ENCODE results near the gene PTGER1. TPM values are rescaled to one million over a fixed set of nuclear protein-coding genes. Genes with fewer than 3 reads are reported as not detected.

The PTGER1 gene
- total RNA-seq, 1 donor from 2014 or later, result 0.34 TPM

DNA sequence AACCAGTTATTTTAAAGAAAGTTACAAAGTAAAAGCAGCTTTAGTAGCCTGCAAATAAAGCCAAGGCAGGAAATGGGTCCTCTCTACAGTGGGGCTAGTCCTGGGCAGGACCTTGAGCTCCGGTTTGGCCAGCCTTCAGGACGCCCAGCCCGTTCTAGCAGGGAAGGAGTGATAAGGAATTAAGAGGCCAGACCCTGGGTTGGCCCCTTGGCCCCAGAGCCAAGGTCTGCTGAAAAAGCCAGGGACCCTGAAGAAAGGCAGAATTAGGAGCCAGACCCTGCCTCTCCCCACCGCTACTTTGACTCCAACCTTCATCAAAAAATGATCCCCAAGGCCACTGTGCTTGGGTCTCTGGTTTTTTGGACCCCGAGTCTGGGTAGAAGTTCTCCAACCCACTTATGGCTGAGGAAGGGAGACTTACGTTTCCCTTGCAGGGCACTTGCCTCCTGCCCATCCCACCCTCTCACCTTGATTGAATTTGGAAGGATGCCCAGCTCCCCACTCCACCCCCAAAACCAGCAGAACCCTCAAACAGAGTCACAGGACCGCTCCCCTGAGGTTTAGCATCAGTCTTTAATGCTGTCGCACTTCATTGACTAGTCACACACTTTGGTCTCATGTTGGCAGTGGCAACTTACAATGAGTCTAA, 39.2 kb upstream of the PTGER1 start:
- TF ChIP-seq, protein P1, sequence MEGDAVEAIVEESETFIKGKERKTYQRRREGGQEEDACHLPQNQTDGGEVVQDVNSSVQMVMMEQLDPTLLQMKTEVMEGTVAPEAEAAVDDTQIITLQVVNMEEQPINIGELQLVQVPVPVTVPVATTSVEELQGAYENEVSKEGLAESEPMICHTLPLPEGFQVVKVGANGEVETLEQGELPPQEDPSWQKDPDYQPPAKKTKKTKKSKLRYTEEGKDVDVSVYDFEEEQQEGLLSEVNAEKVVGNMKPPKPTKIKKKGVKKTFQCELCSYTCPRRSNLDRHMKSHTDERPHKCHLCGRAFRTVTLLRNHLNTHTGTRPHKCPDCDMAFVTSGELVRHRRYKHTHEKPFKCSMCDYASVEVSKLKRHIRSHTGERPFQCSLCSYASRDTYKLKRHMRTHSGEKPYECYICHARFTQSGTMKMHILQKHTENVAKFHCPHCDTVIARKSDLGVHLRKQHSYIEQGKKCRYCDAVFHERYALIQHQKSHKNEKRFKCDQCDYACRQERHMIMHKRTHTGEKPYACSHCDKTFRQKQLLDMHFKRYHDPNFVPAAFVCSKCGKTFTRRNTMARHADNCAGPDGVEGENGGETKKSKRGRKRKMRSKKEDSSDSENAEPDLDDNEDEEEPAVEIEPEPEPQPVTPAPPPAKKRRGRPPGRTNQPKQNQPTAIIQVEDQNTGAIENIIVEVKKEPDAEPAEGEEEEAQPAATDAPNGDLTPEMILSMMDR (IDR thresholded peaks at IDR 0.05; ENCODE audit: unreplicated experiment), result no peak
- H3K27me3 Mint-ChIP-seq, result no peaks in the 10 kb centered on the region
- H3K9me3 Mint-ChIP-seq (ENCODE audit: low read depth), result no peaks in the 10 kb centered on the region
- H3K4me3 Mint-ChIP-seq (ENCODE audit: low read depth), result peak overlapping the region; percentile 66
- DNase-seq (ENCODE audit: low spot score, unreplicated experiment), result no peak
- H3K36me3 Mint-ChIP-seq (ENCODE audit: insufficient read depth), result peaks cover 20% of the 10 kb centered on the region
- peaks cover 37% of the 10 kb centered on the region for H3K4me1 Mint-ChIP-seq (ENCODE audit: low read depth)
- peak overlapping the region; percentile 41 for H3K27ac Mint-ChIP-seq

DNA sequence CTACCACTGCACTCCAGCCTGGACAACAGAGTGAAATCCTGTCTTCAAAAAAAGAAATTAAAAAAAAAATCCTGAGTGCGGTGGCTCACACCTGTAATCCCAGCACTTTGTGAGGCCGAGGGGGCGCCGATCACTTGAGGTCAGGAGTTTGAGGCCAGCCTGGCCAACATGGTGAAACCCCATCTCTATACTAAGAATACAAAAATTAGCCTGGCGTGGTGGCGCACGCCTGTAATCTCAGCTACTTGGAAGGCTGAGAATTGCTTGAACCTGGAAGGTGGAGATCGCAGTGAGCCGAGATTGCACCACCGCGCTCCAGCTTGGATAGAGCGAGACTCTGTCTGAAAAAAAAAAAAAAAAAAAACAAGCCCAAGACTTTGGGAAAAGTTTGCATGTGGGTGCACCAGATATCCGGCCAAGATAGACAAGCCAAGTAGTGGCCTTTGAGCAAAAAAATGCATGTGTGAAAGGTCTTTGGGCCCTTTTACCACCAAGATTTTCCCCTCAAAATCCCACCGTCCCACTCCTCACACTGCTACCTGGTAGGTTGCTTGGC, 37.3 kb upstream of the PTGER1 start:
- no peak overlapping the region for H3K4me3 Mint-ChIP-seq (ENCODE audit: low read depth)
- no peak for DNase-seq (ENCODE audit: low spot score, unreplicated experiment)
- H3K27me3 Mint-ChIP-seq, result no peaks in the 10 kb centered on the region
- TF ChIP-seq, protein P1 (IDR thresholded peaks at IDR 0.05; ENCODE audit: unreplicated experiment), result no peak
- H3K27ac Mint-ChIP-seq, result no peak overlapping the region
- peaks cover 42% of the 10 kb centered on the region for H3K4me1 Mint-ChIP-seq (ENCODE audit: low read depth)
- peaks cover 20% of the 10 kb centered on the region for H3K36me3 Mint-ChIP-seq (ENCODE audit: insufficient read depth)
- no peaks in the 10 kb centered on the region for H3K9me3 Mint-ChIP-seq (ENCODE audit: low read depth)

DNA sequence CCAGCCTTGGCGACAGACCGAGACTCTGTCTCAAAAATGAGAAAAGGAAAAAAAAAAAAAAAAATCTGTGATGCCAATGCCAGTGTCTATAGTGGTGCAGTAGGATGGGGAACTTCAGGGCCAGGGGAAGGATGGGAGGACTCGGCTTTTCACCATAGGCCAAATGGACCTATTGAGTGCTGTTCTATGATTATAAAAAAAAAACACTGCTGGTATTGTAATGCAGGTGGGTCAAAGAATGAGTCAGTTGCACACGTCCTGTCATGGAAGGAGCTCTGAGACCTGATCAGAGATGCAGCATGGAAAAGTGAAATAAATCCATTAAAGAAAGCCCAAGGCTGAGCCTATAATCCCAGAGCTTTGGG, 36.1 kb upstream of the PTGER1 start:
- Mint-ChIP-seq H3K27me3 (no peaks in the 10 kb centered on the region), H3K27ac (peak overlapping the region; percentile 93), H3K36me3 (ENCODE audit: insufficient read depth) (peaks cover 16% of the 10 kb centered on the region), H3K9me3 (ENCODE audit: low read depth) (no peaks in the 10 kb centered on the region), H3K4me3 (ENCODE audit: low read depth) (no peak overlapping the region), H3K4me1 (ENCODE audit: low read depth) (peaks cover 41% of the 10 kb centered on the region)
- TF ChIP-seq, protein P1 (IDR thresholded peaks at IDR 0.05; ENCODE audit: unreplicated experiment), result no peak
- DNase-seq (ENCODE audit: low spot score, unreplicated experiment), result no peak

DNA sequence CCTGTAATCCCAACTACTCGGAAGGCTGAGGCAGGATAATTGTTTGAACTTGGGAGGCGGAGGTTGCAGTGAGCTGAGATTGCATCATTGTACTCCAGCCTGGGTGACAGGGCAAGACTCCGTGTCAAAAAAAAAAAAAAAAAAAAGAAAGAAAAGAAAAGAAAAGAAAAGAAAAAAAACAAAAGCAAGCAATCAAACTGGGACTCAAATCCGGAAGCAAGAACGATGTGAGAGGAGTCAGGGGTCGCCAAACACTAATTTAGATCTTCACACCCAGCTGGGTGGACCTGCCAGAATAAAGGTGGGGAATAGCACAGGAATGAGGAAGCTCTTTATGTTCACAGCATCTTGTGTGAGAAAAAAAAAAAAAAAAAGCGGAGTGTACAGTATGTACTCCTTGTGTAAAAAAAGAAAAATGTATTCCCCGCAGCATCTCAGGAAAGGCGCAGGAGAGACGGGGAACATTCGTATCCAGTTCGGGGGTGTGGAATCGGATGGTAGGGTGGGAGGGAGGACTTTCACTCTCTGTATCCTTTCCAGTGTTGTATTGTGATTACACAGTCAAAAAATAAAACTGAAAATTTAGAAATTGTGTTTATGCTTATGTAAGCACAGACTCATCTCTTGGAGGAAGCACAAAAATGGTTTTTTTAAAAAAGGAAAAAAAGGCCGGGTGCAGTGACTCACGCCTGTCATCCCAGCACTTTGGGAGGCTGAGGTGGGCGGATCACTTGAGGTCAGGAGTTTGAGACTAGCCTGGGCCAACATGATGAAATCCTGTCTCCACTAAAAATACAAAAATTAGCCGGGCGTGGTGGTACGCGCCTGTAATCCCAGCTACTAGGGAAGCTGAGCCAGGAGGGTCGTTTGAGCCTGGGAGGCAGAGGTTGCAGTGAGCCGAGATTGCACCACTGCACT, 35.4 kb upstream of the PTGER1 start:
- peaks cover 12% of the 10 kb centered on the region for H3K36me3 Mint-ChIP-seq (ENCODE audit: insufficient read depth)
- peak overlapping the region; percentile 93 for H3K27ac Mint-ChIP-seq
- no peak overlapping the region for H3K4me3 Mint-ChIP-seq (ENCODE audit: low read depth)
- TF ChIP-seq, protein P1 (IDR thresholded peaks at IDR 0.05; ENCODE audit: unreplicated experiment), result no peak
- no peaks in the 10 kb centered on the region for H3K9me3 Mint-ChIP-seq (ENCODE audit: low read depth)
- H3K27me3 Mint-ChIP-seq, result no peaks in the 10 kb centered on the region
- no peak for DNase-seq (ENCODE audit: low spot score, unreplicated experiment)
- H3K4me1 Mint-ChIP-seq (ENCODE audit: low read depth), result peaks cover 41% of the 10 kb centered on the region
